Inflammatory macrophage (primary cell): Measurements from ENCODE around the gene PTX4.

ENCODE experiments used
- DNase-seq, 2 donors: peaks; one replicate each; pipeline ENCODE4 v3.0.0-alpha.2; 2020 to 2022

Gene PTX4

GRCh38 chr16:1459967-1460366, 28.8 kb downstream of the PTX4 start:
- DNase-seq: no peak

GRCh38 chr16:1458977-1459341, 29.8 kb downstream of the PTX4 start:
- DNase-seq: no peak

DNA sequence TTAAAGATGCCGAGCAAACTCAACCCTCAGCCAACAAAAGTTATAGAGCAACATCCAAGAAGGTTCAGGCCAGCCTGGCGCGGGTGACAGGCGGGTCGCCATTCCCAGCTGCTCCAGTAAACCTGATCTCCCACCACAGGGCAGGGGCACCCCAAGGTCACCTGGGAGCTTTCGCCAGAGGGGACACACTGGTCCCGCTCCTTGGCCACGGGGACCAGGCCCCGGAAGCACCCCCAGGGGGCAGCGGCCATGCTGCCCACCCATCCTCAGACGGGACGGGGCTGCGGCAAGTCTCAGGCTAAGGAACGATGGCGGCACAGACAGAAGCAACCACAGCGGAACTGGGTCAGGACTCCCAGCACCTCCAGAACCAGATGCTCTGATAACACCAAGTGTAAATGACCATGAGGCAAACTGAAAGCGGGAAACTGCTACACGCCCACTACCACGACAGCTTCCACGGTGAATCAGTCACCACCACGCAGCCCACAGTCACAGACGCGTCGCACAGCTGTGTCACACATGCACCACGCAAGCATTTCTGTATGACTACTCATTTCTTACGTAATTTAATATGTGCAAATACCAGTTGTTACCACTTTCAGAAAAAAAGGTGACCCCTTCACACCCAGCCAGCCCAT, 30.3 kb downstream of the PTX4 start:
- peak; percentile 65 to 91 for DNase-seq

DNA sequence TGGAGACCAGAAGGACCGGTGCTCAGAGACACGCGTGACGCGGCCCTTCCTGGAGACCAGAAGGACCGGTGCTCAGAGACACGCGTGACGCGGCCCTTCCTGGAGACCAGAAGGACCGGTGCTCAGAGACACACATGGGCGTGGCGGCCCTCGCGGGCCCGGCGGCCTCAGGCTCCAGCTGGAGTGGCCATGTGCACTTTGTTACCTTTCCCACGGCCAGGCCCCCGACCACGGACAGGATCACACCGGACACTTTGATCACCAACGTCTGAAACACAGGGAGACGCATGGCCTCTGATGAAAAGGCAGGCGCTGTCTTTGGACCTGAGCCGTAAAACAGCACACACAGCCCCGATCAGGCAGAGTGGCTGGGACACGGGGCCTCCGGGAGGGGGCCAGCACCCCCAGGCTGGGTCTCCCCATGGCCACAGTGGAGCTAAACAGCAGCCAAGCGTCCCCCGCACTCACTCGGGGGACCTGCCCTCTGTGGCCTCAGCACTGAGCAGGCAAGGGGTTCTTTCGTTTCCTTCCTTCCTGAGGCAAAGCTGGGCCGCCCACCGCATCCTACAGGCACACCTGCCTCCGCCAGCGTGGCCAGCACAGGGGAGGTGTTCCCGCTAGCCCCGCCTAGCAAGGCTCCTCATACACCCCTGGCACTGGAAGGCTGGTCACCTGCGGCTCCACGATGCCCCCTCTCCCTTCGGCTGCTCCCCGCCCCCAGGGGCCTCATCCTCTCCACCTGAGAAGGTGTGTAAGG, 31.1 kb downstream of the PTX4 start:
- DNase-seq: no peak

- DNase-seq: no peak
Measured at GRCh38 chr16:1456951-1457350, 31.8 kb downstream of the PTX4 start.

- no peak for DNase-seq
Measured at GRCh38 chr16:1455190-1456171, 33.3 kb downstream of the PTX4 start.

DNA sequence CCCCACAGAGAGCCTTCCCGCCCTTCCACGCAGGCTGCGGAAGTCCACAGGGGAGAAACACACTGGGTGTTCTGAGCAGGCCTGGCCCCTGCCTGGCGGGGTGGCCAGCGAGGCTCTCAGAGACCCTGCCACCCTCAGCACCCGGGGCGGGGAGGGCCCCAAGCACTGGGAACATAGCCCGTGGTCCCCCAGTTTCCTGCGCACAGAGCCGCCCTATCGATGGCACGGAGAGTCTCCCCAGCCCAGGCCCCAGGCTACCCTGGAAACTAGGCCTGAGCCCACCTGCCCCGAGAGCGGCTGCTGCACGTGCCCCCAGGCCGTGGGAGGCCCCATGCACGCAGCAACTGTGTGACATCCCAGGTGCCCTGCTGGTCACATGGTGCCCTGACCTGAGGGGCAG, 34.2 kb downstream of the PTX4 start:
- DNase-seq: no peak

DNA sequence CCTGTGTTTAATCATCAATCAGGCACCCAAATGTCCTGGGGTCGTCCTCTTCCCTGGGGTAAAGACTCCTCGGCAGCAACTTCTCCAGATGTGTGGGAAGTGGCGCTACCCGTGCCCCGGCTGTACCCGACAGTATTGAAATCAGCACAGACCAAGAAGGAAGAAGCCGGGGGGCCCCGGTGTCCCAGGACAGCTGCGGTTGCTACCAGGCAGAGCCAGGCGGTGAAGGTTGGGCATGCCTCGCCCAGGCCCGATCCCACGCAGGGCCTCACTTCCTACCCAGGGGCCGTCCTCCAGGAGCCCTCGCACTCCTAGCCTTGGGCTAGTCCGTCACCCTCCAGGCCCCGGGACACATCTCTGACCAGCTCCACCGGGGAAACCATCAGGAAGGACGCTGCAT, 35.4 kb downstream of the PTX4 start:
- no peak for DNase-seq

GRCh38 chr16:1452530-1452929, 36.2 kb downstream of the PTX4 start:
- no peak for DNase-seq

- no peak for DNase-seq
Measured at GRCh38 chr16:1451702-1452392, 36.9 kb downstream of the PTX4 start.

DNA sequence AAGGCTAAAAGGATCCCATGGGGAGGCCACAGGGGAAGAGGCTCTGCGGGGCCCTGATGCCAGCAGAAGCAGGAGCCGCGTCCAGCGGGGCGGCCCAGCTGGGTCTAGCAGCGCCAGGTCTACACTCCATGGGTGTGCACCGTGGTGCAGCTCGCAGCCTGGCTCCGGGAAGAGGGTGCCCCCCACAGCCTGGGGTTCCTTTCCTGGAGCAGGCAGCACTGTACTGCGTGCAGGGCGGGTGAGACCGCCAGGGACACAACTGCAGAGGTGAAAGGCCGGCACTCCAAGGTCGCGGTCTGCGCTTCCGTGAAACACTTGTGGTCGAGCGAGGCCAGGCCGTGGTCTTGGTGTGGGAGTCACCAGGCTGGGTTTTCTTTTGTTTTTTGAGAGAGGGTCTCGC, 37.9 kb downstream of the PTX4 start:
- DNase-seq: no peak

DNA sequence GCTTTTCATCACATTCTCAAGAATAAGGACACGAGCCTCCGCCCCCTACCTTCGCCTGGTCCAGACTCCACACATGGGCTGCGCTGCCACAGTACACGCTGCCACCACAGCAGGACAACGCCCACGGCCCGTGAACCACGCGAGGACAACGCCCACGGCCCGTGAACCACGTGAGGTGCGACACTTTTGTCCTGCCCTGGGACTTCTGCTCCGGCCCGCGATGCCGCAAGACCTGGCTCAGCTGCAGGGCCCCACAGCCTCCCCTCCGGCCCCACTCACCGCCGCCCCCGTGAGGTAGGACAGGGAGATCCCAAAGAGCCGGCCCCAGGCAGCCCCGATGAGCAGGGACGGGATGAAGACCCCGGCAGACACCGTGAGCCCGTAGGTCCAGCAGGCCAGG, 38.5 kb downstream of the PTX4 start:
- peak in 1 of 2 donors; percentile 14 for DNase-seq

- no peak for DNase-seq
Measured at GRCh38 chr16:1449201-1449788, 39.4 kb downstream of the PTX4 start.

DNA sequence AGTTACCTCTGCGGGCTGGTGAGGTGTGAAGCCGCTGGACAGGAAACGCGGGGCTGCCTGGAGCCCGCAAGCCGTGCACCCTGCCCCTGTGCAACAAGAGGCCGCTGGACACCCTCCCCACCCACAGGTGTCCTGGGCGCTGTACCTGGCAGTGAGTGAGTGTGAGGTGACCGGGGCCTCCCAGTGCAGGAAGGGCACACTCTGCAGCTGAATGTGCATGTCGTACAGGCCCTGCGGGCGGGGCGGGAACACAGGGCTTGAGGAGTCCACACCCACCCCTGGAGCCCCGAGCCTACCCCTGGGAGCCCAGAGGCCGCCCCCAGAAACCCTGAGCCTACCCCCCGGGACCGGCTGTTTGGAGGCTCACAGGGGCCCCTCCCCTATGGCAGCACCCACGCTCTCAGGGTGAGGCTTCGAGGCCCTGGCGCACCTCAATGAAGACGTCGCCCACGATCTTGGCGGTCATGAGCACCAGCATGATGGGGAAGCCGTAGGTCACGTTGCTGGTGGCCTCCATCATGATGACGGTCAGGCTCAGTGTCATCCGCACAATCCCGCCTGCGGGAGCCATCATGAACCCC, 40.1 kb downstream of the PTX4 start:
- DNase-seq: no peak

GRCh38 chr16:1447965-1448364, 40.8 kb downstream of the PTX4 start:
- no peak for DNase-seq

GRCh38 chr16:1446296-1447080, 42.3 kb downstream of the PTX4 start:
- no peak for DNase-seq

DNA sequence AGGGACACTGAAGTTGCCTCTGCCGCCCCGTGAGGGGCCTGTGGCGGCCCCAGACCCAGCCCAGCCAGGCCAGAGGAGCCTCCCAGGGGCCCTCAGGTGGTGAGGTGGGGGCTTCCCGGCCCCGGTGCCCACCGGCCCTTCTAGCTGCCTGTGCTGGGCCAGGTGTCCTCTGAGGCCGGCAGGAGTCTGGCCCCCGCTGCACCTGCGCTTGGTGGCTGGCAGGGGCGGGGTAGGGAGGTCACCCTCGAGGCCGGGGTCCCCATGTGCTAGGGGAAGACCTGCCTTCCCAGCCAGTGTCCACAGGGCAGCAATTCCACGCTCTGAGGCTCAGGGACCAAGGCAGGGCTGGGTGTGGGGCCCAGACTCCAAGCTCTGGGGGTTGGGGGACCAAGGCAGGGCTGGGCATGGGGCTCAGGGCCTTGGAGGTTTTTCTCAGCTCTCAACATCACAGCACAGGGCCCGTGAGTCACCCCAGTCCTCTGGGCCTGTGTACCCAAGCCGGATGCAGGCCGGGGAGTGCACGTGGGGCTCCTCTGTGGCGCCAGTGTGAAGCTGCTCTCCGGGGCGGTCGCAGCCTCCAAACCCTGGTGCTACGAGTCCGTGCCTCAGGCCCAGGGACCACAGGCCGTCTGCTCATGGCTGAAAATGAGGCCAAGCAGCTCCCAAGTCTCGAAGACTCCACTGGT, 43.1 kb downstream of the PTX4 start:
- DNase-seq: no peak

GRCh38 chr16:1444730-1445517, 43.8 kb downstream of the PTX4 start:
- DNase-seq: no peak

DNA sequence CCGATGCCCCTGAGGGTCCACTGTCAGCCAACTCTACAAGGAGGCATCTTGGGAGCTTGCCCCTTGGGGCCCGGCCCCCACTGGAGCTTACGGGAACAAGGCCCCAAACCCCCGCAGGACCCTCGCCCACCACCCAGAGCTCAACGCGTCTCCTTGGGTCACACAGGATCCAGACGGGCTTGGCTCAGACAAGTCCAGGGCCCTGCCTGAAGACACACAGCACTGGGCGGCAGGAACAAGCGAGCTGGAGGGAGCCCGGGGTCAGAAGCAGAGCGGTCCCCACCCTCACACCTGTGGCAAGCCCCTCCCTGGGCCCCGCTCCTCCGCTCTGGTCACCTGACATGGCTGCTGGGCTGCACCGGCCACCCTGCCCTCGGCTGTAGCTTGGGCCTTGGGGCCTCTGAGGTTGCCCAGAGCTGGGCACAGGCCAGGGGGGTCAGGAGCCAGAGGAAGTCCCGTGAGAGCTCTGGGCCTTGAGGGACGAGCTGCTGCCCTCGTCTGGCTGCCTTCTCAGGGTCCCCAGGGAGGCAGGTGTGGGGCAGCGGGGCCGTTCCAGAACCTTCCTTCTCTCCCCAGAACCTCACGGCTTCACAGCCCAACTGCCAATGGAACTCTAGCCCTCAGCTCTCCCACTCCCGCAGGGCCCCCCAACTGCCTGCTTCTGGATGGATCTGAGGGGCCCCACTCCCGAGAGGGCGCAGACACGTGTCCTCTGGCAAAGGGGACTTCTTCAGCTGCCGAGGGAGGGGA, 44.6 kb downstream of the PTX4 start, which contains the start of gene CCDC154:
Gene CCDC154, minus strand, starts transcription at position 577 of the 750 bp plus-strand sequence. Its CDS starts 234 bp downstream, at position 343.
- DNase-seq: no peak
